ENCODE measurements around the gene STRBP.

- no peak for TF ChIP-seq CTCF (IDR thresholded peaks at IDR 0.05)
- TF ChIP-seq EZH2 (IDR thresholded peaks at IDR 0.05), result no peak
- TF ChIP-seq EZH2phosphoT487 (IDR thresholded peaks at IDR 0.05), result no peak
Observed at GRCh38 chr9:123097430-123098095, 170.8 kb downstream of the STRBP start.
